Neural crest cell (in vitro differentiated cells): ENCODE data around the gene GRIK2. TPM values are rescaled to one million over a fixed set of nuclear protein-coding genes. Genes with fewer than 3 reads are reported as not detected.

ENCODE experiments used
- DNase-seq: peaks from one replicate; pipeline ENCODE4 v3.0.0; 2021; ENCODE audit warnings: low read depth, mixed read lengths, low spot score
- H3K27ac Mint-ChIP-seq: one replicate; pipeline ENCODE4 v1.8.0; 2021; ENCODE audit warnings: mild to moderate bottlenecking, mixed read lengths; ENCODE audit not compliant: unreplicated experiment
- H3K27me3 Mint-ChIP-seq: 2 replicates; pipeline ENCODE4 v1.8.0; 2021; ENCODE audit warnings: low read depth, mild to moderate bottlenecking, mixed read lengths
- H3K36me3 Mint-ChIP-seq: 2 replicates; pipeline ENCODE4 v1.8.0; 2021; ENCODE audit warnings: low read depth, mild to moderate bottlenecking, mixed read lengths
- H3K4me1 Mint-ChIP-seq: 2 replicates; pipeline ENCODE4 v1.8.0; 2021; ENCODE audit warnings: mixed read lengths
- H3K4me3 Mint-ChIP-seq: one replicate; pipeline ENCODE4 v1.8.0; 2021; ENCODE audit warnings: mild to moderate bottlenecking, mixed read lengths
- H3K9me3 Mint-ChIP-seq: 2 replicates; pipeline ENCODE4 v1.8.0; 2021; ENCODE audit warnings: mixed read lengths
- CTCF ChIP-seq: fragments of 200-600 bp; sonication (generic); conservative IDR thresholded peaks from 2 replicates; pipeline ENCODE4 v1.5.0; 2021; ENCODE audit warnings: antibody characterized with exemption, mild to moderate bottlenecking
- total RNA-seq: library from RNA; stranded (reverse); gene quantifications from 2 replicates; pipeline ENCODE4 v1.2.1, GENCODE V29; 2021

GRIK2 gene
- total RNA-seq, 1 donor from 2014 or later: 10.5 TPM

DNA sequence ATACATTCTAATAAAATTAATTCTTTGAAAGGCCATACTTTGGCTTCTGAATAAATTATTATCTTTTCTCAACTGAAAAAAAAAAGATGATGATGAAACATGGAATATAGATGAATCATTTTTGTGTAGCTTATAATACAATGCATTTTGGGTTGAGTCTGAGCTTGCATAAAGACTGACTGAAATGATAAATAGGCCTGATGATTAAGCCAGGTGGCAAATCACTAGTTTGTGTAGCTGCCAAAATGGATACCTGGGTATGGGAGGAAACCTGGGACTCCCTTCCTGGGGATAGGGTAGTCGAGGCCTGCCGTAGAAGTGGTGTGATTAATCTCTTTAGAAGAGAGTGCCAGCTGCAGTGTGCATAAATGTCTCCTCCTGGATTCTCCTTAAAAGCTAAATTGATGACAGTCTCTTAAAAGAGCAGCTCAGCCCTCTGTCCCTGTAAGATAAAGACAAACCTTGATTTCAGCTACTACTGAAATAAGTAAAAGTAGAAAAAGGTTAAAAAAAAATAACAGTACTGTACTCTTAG, 275.1 kb downstream of the GRIK2 start:
- no peaks in the 10 kb centered on the region for H3K4me1 Mint-ChIP-seq
- no peak for DNase-seq
- peaks cover 2% of the 10 kb centered on the region for H3K9me3 Mint-ChIP-seq
- no peak overlapping the region for H3K4me3 Mint-ChIP-seq
- H3K27me3 Mint-ChIP-seq: no peaks in the 10 kb centered on the region
- no peak for TF ChIP-seq CTCF
- no peak overlapping the region for H3K27ac Mint-ChIP-seq
- H3K36me3 Mint-ChIP-seq: peaks cover 3% of the 10 kb centered on the region

DNA sequence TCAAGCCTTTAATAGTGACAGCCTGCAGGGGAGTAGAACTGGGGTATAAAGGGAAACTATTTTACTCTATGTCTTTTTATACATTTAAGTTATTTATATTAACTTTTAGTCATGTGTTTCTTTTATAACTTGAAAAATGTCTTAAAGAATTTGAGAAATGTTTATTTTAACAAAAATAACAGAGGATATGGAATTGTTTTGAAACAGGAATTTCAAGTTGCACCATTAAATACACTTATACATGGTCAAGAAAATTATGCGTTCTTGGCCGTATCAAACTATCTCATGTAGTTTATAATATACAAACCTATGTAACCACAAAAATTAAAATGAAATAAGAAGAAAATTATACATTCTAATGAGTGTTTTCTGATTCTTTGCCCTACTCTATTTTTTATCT, 282.7 kb downstream of the GRIK2 start:
- H3K4me3 Mint-ChIP-seq: no peak overlapping the region
- H3K4me1 Mint-ChIP-seq: no peaks in the 10 kb centered on the region
- TF ChIP-seq CTCF: no peak
- no peak overlapping the region for H3K27ac Mint-ChIP-seq
- no peaks in the 10 kb centered on the region for H3K27me3 Mint-ChIP-seq
- no peaks in the 10 kb centered on the region for H3K36me3 Mint-ChIP-seq
- no peak for DNase-seq
- no peaks in the 10 kb centered on the region for H3K9me3 Mint-ChIP-seq

- Mint-ChIP-seq H3K9me3 (no peaks in the 10 kb centered on the region), H3K27me3 (no peaks in the 10 kb centered on the region), H3K27ac (no peak overlapping the region), H3K36me3 (no peaks in the 10 kb centered on the region), H3K4me3 (no peak overlapping the region), H3K4me1 (no peaks in the 10 kb centered on the region)
- DNase-seq: no peak
- no peak for TF ChIP-seq CTCF
These were observed 289.4 kb downstream of the GRIK2 start for GRCh38 chr6:101682937-101683336.

- Mint-ChIP-seq H3K27me3 (no peaks in the 10 kb centered on the region), H3K4me1 (no peaks in the 10 kb centered on the region), H3K9me3 (no peaks in the 10 kb centered on the region), H3K36me3 (no peaks in the 10 kb centered on the region), H3K27ac (no peak overlapping the region), H3K4me3 (no peak overlapping the region)
- no peak for TF ChIP-seq CTCF
- DNase-seq: no peak
These were observed 290.4 kb downstream of the GRIK2 start for GRCh38 chr6:101683884-101684283.

DNA sequence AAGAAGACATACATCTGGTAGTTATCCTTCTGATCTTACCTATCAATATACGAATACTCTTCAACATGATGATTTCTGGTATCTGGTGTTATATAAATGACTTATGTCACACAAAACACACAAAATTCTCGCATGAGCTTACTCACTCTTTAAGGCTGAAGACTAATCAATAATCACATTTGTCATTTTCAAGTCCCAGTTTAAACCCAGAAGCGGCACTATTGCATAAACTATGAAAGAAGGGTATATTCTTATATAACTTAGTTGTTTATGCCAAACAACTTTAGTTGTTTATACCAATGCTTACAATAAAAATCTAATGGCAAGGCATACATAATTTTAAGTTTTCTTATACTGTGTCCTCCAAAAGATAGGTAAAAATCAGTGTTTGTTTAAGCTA, 293.1 kb downstream of the GRIK2 start:
- Mint-ChIP-seq H3K27ac (no peak overlapping the region), H3K4me3 (no peak overlapping the region), H3K4me1 (no peaks in the 10 kb centered on the region), H3K9me3 (no peaks in the 10 kb centered on the region), H3K27me3 (no peaks in the 10 kb centered on the region), H3K36me3 (no peaks in the 10 kb centered on the region)
- no peak for DNase-seq
- TF ChIP-seq CTCF: no peak

DNA sequence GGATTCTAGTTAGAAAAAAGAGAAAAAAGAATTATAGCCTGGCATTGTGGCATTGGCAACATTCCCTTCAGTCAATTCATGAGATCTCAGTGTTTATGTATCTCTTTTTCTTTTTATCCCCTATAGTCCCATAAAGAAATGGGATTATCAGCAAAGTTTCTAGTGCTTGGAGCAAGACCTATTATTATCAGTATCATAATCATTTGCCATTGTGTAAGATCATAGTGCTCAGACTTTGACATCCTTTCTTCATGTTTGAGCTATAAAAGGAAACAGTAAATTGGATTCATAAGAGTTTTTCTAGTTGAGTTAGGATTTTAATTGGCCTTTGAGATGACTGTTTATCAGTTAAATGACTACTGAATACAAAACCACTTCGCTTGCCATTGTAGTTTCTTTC, 295.6 kb downstream of the GRIK2 start:
- Mint-ChIP-seq H3K27ac (no peak overlapping the region), H3K9me3 (no peaks in the 10 kb centered on the region), H3K27me3 (no peaks in the 10 kb centered on the region), H3K36me3 (no peaks in the 10 kb centered on the region), H3K4me1 (no peaks in the 10 kb centered on the region), H3K4me3 (no peak overlapping the region)
- no peak for DNase-seq
- TF ChIP-seq CTCF: no peak
